Stimulated activated CD8-positive, alpha-beta memory T cell treated with anti-CD3 and anti-CD28 coated beads, Interleukin-4, amount 100 ng/mL, for 1 hour (primary cell): ENCODE measurements around the gene COMMD8.

ENCODE experiments used
- DNase-seq, 2 donors: peaks; one replicate each; pipeline ENCODE4 v3.0.0-alpha.2; 2020; ENCODE audit warnings: low read depth in 2 of 2, low spot score in 1 of 2

The COMMD8 gene

DNA sequence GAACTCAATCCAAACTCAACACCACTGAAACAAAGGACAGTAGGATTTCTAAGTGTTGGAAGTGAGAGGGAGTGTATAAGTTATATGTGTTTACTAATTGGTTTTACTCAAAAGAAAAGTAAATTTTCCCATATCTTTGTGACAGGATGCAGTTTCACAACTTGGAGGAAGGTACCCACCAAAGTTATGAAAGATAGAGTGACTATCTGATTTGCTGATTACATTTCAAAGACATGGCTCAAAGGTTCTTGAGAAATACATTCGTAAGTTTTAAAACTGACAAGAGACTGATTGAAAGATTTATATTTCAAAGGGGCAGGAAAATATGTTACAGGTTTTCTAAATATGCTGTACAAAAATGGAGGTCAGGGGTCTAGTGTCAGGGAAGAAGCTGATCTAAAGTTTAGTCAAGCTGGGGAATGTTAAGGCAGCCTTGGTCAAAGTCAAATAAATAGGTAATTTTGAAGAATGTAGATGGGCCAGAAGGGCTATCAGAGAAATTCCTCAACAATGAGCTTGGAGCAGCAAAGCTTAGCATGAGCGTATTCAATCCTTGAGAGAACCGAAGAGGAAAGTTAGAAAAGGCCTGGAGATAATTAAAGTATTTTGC, 9.7 kb upstream of the COMMD8 start:
- no peak for DNase-seq

DNA sequence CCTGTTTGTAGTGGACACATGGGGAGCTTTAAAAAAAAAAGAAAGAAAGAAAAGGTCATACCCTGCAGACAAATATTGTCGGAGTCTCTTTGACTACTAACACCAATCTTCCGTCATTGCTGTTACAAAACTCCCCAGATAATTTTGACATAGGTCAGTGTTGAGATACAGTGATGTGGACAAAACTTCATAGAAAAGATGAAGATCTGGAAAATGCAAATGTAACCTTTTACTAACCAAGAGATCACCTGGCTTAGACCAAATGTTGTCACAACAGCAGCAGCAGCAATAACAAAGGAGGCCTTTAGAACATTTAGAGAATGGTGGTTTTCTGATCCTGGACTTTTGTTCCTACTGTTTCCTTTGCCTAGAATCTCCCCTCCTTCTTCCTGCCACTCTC, 8.1 kb upstream of the COMMD8 start:
- DNase-seq, result no peak

DNA sequence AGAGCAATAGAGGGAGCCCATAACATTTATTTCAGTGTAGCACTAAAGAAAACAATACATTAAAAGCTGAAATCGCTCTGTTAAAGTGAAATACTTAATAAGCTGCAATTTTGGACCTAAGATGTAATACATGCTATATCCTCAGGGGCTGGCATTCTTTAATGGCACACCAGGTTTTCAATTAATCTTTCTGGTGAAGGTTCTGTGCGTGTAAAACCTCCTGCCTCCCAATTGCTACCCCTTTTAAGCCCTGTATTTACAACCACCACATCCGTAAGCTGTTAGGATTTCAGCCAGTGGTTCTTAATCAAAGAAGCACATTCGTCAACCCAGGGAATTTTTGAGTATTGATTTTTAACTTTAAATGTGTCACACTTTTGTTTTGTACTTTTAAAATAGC, 7.6 kb upstream of the COMMD8 start:
- no peak for DNase-seq

DNA sequence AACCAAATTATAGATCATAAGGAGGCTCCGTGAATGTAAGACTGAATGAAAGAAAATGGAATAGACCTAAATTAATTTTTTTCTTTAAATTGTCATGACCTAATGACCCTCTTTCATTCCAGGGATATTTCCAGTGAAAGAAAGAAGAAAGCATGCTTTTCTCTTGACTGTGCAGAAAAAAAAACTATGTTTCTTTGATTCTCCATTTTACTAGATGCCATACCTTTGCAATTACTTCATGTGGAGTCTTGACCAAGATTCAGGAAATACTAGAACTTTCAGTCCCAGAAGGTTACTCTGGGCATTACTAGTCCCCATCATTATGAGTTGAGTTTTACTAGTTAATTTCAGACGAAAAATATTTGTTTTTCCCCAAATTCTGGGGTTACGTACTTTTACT, 6.4 kb upstream of the COMMD8 start:
- no peak for DNase-seq

DNA sequence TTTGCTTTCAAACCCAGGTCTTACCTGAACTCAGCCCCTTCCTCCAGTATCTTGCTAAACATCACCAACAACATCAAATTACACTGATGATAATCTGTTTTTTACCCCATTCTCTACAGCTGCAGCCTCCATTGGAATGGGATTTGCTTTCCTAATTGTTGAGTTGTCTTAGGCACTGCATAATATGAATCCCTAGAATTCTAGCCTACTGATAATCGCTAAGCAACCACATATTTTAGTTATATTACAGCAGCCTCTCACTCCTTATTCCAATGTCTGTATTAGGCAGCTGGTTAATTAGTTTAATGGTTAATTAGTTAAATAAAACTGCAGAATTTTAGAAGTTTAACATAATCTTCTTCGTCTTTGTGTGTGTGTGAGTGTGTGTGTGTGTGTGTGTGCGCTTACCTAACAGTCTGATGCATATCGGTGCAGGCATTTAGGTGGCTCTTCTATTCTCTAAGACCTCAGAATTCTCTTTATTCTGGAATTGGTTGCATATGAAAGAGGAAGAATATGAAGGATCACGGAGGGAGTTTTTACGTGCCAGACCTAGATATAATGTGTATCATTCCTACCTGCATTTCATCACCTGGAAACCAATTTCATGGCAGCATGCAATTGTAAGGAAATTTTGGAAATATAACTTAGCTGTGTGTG, 5.3 kb upstream of the COMMD8 start:
- DNase-seq, result no peak

DNA sequence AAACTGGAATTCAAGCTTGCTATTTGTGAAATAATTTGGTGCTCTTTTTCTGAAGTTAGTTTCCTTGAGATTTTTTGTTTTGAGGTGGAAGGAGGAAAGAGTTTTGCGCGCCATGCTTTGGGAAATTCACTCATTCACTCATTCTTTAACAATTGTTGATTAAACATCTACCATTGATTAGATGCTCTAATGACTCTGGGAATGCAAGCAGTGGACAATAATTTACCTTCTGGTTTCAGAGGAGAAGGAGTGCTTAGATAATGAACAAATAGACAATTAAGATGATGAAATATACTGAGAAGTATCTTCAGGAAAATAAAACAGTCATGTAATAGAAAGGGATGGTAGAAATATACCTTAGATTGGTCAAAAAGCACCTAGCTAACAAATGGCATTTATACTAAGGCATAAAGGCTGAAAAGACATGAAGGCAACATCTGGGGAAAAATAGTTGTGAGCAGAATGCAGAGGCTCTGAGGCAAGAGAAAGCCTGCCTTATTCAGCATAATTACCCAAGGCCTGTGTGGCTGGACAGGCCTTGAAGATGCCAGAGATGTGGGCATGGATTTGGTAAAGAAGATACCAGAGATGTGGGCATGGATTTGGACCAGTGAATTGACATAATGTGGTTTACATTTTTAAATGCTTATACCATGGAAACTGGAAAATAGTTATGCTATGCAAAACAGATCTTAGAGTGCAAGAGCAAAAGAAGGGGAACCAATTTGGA, 2.7 kb upstream of the COMMD8 start:
- DNase-seq, result no peak

DNA sequence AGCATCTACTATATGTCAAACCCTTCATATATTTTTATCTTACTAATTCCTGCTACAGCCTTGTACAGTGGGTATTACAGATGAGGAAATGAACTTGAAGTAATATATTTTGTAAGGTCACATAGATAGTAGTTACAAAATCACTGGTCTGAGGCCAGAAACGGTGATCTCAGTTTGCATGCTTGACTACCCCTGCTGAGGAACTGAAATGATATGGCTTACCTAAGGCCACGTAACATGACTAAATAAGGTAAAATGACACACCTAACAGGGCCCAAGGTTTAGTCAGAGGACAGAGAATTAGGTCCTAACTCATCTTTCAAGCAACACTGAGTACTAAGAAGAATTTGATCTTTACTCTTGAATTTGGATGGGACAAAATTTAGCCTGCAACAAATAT, 1.5 kb upstream of the COMMD8 start:
- no peak for DNase-seq

DNA sequence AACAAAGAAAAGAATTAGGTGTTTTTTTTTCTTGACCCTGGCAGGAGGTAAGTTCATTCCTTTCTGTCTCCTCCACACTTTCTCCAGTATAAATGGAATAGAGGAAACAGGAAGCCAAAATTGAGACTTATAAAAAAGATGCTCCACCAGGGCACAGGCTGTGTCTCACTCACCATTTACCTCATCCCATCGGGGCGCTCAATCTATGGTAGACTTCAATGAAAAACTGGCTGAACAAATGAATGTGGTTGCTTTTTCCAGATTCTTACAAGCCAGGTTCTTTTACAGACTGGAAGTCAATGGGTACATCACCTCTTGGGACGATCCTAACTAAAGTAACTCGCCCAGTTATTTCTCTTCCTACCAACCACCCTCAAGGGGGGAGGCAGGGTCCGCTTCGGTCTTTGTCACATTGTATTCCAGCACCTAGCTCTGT, 685 bp downstream of the COMMD8 start:
- no peak for DNase-seq

DNA sequence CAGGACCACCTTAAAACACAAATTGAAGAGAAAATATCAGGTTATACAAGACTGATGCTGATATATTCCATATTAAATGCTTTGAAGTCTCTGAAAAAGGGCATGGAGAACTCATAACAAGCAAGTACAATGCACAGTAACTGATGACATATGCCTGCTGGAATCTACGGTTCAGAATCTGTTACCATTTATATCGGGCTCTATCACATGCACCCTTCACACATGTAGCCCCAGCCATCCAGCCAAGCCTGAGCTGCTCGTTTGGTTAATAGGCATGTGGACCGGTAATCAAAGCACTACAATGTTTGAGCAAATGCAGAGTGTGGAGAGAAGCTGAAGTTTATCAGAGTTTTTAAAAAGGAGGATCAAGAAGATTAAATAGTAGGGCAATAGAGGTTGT, 11.8 kb downstream of the COMMD8 start:
- DNase-seq, result no peak

DNA sequence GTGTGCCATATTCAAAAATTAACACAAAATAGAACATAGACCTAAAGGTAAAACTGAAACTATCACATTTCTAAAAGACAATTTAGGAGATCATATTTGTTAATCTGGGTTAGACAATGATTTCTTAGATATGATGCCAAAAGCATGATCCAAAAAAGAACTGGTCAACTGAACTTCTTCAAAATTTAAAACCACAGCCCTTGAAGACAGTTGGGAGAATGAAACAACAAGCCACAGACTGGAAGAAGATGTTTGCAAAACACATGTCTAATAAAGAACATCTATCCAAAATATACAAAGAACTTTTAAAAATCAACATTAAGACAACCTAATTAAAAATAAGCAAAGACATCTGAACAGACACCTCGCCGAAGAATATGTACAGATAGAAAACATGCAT, 19.5 kb downstream of the COMMD8 start:
- no peak for DNase-seq

DNA sequence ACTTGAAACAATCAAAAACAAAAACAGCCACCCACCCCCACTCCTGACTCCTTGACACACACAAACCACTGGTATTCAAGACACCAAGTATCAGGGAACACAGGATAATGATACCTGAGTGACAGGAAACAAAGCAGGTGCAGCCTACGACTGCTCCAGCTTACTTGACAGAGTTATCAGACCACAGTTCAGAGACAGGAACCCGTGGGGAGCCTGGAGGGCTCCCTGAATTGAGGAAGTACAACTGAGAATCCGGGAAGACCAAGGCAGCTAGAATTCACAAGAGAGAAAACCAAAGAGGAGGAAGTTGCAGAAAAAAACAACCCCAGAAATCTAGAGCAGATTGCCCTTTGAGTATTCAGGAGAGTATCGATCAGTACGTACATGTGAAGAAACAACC, 20.5 kb downstream of the COMMD8 start:
- DNase-seq, result no peak

DNA sequence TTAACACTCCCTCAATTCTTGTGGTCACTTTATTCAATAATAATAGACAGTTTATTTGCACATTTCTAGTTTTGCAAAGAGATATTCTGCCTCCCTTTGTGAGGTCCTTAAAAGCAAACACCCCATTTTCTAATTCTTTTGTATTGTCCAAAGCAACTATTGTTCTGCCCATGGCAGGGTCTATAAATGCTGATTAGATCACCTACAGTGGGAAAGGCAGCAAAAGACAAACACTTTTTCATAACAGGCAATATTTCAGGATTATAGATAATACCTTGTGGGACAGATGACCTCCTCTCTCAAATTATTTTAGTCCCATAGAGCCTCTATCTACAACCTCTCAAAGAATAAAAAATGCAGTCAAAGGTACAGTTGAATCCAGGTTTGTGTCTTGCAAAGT, 28.6 kb downstream of the COMMD8 start:
- no peak for DNase-seq

DNA sequence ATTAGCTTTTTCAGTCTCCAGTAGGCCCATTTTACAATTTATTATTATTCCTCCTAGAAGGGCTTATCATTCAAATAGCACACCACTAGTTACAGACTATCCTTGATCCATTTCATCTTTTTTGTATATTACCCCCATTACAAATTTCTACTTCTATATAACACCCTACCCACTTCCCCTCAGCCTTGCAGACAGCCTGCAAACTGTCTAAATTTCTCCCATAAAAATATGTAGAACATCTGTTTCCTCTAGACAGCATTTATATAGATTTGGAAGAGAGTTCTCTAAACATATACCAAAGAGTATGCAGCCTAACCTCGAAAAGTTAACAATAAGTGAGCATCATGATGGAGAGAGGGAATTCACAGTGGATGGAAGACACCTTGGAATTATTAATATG, 30.8 kb downstream of the COMMD8 start:
- no peak for DNase-seq

DNA sequence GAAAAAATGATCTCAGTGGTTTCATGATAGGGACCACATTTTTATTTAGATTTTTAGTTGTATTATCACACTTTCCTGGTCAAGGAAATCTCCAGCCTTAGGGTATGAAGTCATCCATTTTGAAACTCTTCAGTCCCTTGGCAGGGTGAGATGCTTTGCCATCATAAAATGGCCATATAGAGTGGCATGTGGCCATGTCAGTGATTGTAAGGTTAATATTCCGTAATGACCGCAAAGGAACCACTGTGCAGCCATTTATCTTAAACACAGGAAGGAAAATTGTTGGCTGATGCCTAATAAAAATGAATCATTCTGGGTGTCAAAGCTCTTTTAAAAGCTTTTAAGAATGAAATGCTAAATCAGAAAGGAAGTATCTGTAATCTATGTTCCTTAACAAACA, 35.6 kb downstream of the COMMD8 start:
- DNase-seq, result no peak

DNA sequence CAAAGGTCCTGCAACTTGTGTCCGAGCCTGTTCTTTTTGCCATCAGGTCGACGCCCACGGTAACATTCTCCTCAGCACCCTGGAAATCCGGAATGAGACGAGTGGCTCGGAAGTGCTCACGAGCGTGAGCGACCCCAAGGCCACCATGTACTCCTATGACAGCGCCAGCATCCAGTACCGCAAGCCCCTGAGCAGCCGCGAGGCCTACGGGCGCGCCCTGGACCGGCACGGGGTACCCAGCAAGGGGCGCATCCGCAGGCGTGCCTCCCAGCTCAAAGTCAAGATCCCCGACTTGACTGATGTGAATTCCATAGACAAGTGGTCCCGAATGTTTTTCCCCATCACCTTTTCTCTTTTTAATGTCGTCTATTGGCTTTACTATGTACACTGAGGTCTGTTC, 37.9 kb downstream of the COMMD8 start:
- no peak for DNase-seq

DNA sequence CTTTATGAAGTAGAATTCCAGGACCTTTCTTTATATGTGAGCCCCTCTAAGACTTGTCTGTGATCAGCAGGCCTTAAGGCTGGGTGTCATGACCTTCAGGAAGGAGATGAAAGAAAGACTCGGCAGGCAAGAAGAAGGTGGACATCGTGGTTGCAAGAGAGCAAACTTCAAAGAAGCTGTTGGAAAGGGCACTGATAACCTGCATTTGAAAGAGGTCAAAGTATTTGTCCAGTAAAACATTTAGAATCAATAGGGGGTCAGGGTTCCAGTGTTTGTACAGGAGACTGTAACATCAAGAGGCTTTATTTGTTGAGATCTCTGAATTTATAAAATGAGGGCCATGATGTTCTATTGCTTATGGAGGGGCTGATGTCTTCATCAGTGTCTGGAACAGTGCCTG, 44.2 kb downstream of the COMMD8 start:
- no peak for DNase-seq

DNA sequence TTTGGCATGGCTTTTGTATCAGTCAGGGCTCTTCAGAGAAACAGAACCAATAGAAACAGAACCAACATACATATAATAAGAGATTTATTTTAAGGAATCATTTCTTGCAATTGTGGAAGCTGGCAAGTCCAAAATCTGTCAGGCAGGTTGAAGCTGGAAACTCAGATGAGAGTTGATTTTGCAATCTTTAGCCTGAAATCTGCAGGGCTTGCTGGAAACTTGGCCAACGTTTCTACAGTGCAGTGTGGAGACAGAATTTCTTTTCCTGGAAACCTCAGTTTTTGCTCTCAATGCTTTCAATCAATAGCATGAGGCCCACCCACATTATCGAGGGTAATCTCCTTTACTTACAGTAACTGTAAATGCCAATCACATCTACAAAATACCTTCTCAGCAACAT, 45.4 kb downstream of the COMMD8 start:
- DNase-seq, result no peak

DNA sequence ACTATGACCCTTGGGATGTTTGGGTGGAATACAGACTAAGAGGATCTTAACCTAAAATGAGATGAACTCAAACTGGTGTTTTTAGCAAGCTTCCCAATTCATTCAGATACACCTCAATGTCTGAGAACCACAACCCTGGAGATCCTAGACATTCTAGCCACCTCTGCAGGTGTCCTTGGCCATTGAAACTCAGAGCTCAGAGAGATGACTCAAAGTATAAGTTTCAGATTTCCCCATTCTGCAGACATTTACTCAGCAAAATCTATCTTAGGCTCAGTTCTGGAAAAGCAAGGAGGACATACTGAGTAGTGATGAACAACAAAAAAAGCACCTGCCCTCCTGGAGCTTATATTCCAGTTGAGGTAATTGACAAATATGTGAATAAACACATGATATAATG, 47.8 kb downstream of the COMMD8 start:
- no peak for DNase-seq

DNA sequence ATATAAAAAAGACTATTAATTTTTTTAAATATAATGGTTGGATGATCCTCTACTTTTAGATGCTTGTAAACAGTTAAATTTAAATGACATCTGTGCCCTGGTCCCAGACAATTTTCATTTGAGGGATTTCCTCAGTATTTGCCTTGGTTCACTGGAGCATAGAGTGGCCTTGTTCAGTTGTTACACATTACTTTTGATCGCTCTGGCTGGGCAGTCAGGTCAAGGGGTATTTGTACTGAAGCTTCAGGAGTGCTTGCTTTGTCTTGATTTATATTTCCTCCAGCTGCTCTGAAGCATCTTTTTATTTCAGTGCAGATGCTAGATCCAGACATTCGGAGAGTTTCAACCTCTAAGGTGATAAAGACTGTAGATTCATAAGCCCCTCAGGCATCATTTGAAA, 50.0 kb downstream of the COMMD8 start:
- no peak for DNase-seq

DNA sequence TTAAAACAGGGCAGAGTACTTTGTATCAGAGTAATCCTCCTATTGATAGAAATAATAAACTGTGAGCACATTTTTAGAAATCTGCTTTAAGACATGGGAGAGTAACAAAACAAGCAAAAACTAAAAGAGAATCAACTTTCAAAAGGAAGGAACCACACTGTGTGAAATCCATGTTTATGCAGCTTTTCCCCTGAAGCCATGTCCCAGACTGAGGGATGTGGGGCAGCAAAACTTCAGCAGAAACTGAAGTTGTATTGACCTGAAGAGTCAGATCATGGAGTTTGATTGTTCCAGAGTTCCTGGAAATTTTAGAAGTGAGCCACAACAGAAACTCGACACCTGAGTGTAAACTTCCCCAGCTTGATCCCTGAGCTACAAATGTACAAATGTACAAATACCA, 53.2 kb downstream of the COMMD8 start:
- no peak for DNase-seq

DNA sequence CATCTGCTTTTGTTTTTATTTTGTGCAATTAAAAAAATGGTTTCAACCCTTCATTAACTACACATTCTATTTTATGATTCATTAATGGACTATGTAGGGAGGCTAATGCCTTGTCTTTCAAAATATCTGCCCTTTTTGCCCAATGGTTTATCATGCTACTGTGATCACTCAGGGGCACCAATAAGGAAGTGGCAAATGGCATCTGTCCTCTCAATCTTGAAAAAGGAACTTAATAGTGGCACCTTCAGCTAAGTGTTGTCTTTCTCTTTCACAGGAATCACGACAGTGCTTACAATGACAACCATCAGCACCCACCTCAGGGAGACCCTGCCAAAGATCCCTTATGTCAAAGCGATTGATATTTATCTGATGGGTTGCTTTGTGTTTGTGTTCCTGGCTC, 57.1 kb downstream of the COMMD8 start:
- no peak for DNase-seq
